AG20443 (cell line): ENCODE results near the gene MPI.
A peak's percentile ranks its signal among the peaks of the same experiment; 100 is the strongest.

Source experiments
- DNase-seq: peaks from one replicate; pipeline ENCODE4 v3.0.0; 2012; ENCODE audit warnings: low spot score, mixed read lengths

MPI gene

GRCh38 chr15:74889883-74890664 is at the start of gene MPI:
Gene MPI, plus strand, starts transcription at chr15:74890042. Its CDS starts 32 bp downstream, at chr15:74890074.
- peak; percentile 96 for DNase-seq

GRCh38 chr15:74840851-74841775 is 48.7 kb upstream of the MPI start:
- DNase-seq = no peak

GRCh38 chr15:74841891-74842373 is 47.9 kb upstream of the MPI start:
- DNase-seq = no peak

- peak; percentile 99 for DNase-seq
Measured at GRCh38 chr15:74842581-74843444, 47.0 kb upstream of the MPI start, which contains the start of gene ULK3. Gene ULK3, minus strand, starts transcription at chr15:74843156. Its CDS starts 51 bp downstream, at chr15:74843105.

- DNase-seq = no peak
Measured at GRCh38 chr15:74843445-74843828, 46.4 kb upstream of the MPI start.

GRCh38 chr15:74843891-74844299 is 45.9 kb upstream of the MPI start:
- DNase-seq = no peak

- DNase-seq = no peak
Measured at GRCh38 chr15:74844319-74845207, 45.3 kb upstream of the MPI start.

- no peak for DNase-seq
Measured at GRCh38 chr15:74845208-74845568, 44.7 kb upstream of the MPI start.

- DNase-seq = no peak
Measured at GRCh38 chr15:74845581-74845980, 44.3 kb upstream of the MPI start.

- DNase-seq = no peak
Measured at GRCh38 chr15:74847432-74847831, 42.4 kb upstream of the MPI start.

GRCh38 chr15:74850393-74850792 is 39.4 kb upstream of the MPI start:
- DNase-seq = no peak

GRCh38 chr15:74851960-74852359 is 37.9 kb upstream of the MPI start:
- no peak for DNase-seq

GRCh38 chr15:74854453-74855022 is 35.3 kb upstream of the MPI start:
- DNase-seq = no peak

- no peak for DNase-seq
Measured at GRCh38 chr15:74855857-74856256, 34.0 kb upstream of the MPI start.

- no peak for DNase-seq
Measured at GRCh38 chr15:74856537-74856936, 33.3 kb upstream of the MPI start.

GRCh38 chr15:74857082-74857655 is 32.7 kb upstream of the MPI start:
- DNase-seq = no peak

- no peak for DNase-seq
Measured at GRCh38 chr15:74857671-74858368, 32.0 kb upstream of the MPI start.

- DNase-seq = no peak
Measured at GRCh38 chr15:74858369-74858740, 31.5 kb upstream of the MPI start.

GRCh38 chr15:74863239-74864056 is 26.4 kb upstream of the MPI start:
- DNase-seq = no peak
